Right atrium auricular region (tissue), 2 donors: ENCODE results near the gene IFRD2. TPM values are rescaled to one million over a fixed set of nuclear protein-coding genes. Genes with fewer than 3 reads are reported as not detected.

ENCODE experiments used
- DNase-seq: peaks from one replicate; pipeline ENCODE4 v3.0.0-alpha.2; 2019; ENCODE audit warnings: low spot score
- H3K27ac ChIP-seq, 2 donors: fragments of 200-600 bp; sonication (generic); 1 replicate in 1 of 2; 2 replicates in 1 of 2; pipeline ENCODE4 v1.5.1; 2016 to 2019
- H3K27me3 ChIP-seq, 2 donors: fragments of 200-600 bp; sonication (generic); one replicate each; pipeline versions ENCODE4 v1.5.1 to v1.6.0; 2017 to 2019
- H3K36me3 ChIP-seq: fragments of 200-600 bp; sonication (generic); one replicate; pipeline ENCODE4 v1.5.1; 2016
- H3K4me1 ChIP-seq, 2 donors: fragments of 200-600 bp; sonication (generic); one replicate each; pipeline versions ENCODE4 v1.5.1 to v1.6.0; 2017 to 2019
- H3K4me3 ChIP-seq, 2 donors: fragments of 200-600 bp; sonication (generic); 1 replicate in 1 of 2; 2 replicates in 1 of 2; pipeline ENCODE4 v1.5.1; 2017 to 2019; ENCODE audit warnings: mild to moderate bottlenecking in 1 of 2, moderate library complexity in 1 of 2
- H3K9me3 ChIP-seq, 2 donors: fragments of 200-600 bp; sonication (generic); one replicate each; pipeline ENCODE4 v1.5.1; 2019
- total RNA-seq, 2 donors: library from RNA; depleted of rRNA; stranded (reverse); fragments of >200 nt; gene quantifications; one replicate each; pipeline ENCODE4 v1.1.0, GENCODE V29; 2016
- TF ChIP-seq, protein P1 (sequence below), 2 donors: fragments of 200-600 bp; sonication (generic); IDR thresholded peaks; one replicate each; pipeline ENCODE4 v1.5.1; 2019; ENCODE audit warnings: antibody characterized with exemption in 2 of 2

Gene IFRD2
- total RNA-seq, 2 donors from 2014 or later: 51.0 to 58.5 TPM

DNA sequence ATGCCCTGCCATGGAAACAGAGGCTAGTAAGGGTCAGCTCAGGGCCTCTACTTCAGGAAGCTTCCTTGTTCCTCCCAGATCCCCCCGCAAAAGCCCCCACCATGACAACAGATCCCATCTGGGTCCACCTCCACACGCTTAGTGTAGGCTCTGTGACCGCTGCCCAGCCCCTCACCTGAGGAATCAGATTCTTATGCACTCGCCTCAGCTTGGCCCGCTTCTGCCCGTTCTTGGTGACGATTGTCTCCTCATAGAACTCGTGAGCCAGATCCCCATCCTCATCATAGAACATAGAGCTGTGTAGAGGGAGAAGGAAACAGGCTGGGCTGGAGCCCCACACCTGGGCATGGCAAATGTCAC lies 33.9 kb upstream of the IFRD2 start:
- Histone ChIP-seq H3K4me1 (peaks cover 0 to 66% of the 10 kb centered on the region in 2 donors), H3K27ac (peak overlapping the region in 1 of 2 donors; percentile 93), H3K27me3 (no peaks in the 10 kb centered on the region), H3K36me3 (peaks cover 29% of the 10 kb centered on the region), H3K9me3 (no peaks in the 10 kb centered on the region), H3K4me3 (no peak overlapping the region)
- TF ChIP-seq, protein P1, sequence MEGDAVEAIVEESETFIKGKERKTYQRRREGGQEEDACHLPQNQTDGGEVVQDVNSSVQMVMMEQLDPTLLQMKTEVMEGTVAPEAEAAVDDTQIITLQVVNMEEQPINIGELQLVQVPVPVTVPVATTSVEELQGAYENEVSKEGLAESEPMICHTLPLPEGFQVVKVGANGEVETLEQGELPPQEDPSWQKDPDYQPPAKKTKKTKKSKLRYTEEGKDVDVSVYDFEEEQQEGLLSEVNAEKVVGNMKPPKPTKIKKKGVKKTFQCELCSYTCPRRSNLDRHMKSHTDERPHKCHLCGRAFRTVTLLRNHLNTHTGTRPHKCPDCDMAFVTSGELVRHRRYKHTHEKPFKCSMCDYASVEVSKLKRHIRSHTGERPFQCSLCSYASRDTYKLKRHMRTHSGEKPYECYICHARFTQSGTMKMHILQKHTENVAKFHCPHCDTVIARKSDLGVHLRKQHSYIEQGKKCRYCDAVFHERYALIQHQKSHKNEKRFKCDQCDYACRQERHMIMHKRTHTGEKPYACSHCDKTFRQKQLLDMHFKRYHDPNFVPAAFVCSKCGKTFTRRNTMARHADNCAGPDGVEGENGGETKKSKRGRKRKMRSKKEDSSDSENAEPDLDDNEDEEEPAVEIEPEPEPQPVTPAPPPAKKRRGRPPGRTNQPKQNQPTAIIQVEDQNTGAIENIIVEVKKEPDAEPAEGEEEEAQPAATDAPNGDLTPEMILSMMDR (IDR thresholded peaks at IDR 0.05): no peak
- DNase-seq: no peak

DNA sequence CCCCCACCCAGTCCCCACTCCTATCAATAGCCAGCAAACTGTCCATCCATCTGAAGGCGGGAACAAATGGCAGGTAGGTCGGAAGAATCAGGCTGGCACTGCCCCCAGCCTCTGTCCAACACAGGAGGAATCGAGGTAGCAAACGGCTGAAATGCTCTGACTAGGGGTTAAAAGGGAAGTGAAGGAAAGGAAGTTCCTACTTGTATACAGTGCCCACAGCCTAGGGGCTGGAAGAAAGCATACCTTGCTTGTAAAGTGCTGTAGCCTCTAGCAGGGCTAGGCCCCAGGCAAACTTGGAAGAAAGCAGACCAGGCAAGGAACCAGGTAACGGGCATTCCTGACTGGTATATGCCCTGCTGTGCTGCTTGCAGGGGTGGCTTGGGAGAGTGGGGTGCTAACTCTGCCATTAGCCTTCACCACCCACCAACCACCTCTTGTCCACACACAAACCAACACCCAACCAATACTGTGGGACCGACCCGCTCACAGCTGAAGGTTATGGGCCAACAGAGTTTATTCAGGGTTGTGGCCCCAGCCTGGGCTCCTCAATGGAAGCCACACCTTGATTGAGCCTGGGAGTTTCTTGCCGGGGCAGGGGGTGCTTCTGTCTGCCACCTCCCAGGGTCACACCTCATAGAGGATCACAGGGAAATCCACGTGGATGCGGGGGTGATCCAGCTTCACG lies 33.4 kb upstream of the IFRD2 start:
- peak overlapping the region in 1 of 2 donors; percentile 93 for H3K27ac ChIP-seq
- H3K27me3 ChIP-seq: no peaks in the 10 kb centered on the region
- H3K4me3 ChIP-seq: no peak overlapping the region
- H3K36me3 ChIP-seq: peaks cover 24% of the 10 kb centered on the region
- TF ChIP-seq, protein P1 (IDR thresholded peaks at IDR 0.05): no peak
- DNase-seq: no peak
- H3K9me3 ChIP-seq: no peaks in the 10 kb centered on the region
- H3K4me1 ChIP-seq: peaks cover 0 to 66% of the 10 kb centered on the region in 2 donors

DNA sequence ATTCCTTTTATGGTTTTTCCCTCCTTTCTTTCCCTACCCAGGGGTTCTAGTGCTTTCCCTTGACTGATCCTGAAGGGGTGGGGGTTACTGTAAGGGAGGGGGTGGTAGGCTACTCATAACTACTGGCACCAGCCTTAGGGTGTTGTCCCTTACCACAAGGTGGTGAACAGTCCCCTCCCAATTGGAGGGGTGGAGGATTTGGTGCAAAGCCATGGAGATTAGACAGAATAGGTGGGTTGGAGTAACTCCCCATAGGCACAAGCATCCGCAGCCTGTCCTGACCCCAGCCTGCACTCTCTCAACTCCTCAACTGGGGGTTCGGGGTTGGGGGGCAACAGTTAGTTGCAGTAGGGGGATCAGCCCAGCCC lies 32.9 kb upstream of the IFRD2 start:
- H3K4me3 ChIP-seq: no peak overlapping the region
- peaks cover 18% of the 10 kb centered on the region for H3K36me3 ChIP-seq
- TF ChIP-seq, protein P1 (IDR thresholded peaks at IDR 0.05): no peak
- H3K4me1 ChIP-seq: peaks cover 0 to 71% of the 10 kb centered on the region in 2 donors
- no peak for DNase-seq
- H3K9me3 ChIP-seq: no peaks in the 10 kb centered on the region
- H3K27me3 ChIP-seq: no peaks in the 10 kb centered on the region
- peak overlapping the region; percentile 93 for H3K27ac ChIP-seq

DNA sequence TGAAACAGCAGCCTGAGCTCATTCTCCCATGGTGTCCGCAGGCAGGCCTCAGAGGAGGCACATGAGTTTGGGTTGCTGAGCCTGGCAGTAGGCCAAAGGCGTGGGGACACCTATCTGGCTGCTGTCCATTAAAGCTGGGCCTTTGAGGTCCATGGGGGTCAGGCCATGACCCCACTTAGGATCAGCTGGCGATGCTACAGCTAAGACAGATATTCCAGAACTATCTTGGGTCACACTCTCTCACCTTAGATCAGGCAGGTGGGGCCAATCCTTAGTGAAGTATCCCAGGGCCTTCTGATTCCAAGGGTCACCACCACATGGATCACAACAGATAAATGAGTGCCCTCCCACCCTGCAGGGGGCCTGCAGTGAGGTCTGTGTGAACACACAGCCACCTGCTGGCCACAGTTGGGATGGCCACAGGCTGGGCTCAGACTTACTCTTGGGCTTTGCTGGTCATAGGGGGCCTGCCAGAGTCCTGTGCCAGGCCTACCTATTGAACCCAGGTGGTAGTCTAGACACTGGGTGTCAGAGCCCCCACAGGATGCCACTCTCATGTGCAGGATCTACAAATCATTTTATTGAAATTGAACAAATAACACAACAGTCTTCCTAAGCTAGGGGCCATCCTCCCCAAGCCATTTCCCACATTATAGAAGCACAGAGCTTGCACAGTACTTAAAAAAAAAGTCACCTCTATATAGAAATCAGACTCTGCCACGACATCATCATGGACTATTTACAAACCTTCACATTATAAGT lies 32.3 kb upstream of the IFRD2 start:
- H3K36me3 ChIP-seq: peaks cover 13% of the 10 kb centered on the region
- H3K9me3 ChIP-seq: no peaks in the 10 kb centered on the region
- H3K4me1 ChIP-seq: peaks cover 0 to 77% of the 10 kb centered on the region in 2 donors
- peak overlapping the region; percentile 93 for H3K27ac ChIP-seq
- TF ChIP-seq, protein P1 (IDR thresholded peaks at IDR 0.05): peak; percentile 80 to 91
- DNase-seq: peak; percentile 76
- no peak overlapping the region for H3K4me3 ChIP-seq
- H3K27me3 ChIP-seq: no peaks in the 10 kb centered on the region

DNA sequence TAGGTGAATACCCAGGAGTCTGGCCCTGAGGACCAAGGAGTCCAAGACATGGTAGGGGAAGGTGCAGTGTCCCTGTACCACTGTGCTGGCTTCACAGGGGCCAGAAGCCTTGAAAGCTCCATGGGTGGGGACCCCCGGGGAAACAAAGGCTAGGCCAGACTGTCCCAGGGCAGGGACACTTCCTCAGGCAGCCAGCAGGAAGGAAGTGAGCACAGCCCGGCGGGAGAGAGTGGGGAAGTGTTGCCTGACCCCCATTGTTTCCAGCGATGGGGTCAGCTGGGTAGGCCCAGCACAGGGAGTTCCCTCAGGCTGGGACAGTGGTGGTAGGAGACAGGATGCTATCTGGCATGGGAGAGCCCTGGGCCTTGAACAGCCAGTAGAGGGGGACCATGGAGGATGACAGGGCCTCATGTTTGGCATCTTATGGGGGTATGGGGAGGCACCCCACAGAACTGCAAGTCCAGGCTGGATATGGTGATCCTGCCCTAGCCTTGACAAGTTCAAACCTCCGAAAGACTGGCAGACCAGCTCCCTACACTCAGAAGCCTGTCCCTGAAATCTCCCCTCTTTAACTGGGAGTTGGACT lies 31.5 kb upstream of the IFRD2 start:
- Histone ChIP-seq H3K4me1 (peaks cover 0 to 80% of the 10 kb centered on the region in 2 donors), H3K4me3 (no peak overlapping the region), H3K27ac (peak overlapping the region; percentile 93)

More for the DNA sequence above, 31.5 kb upstream of the IFRD2 start:
- Histone ChIP-seq H3K36me3 (peaks cover 13% of the 10 kb centered on the region), H3K9me3 (no peaks in the 10 kb centered on the region), H3K27me3 (no peaks in the 10 kb centered on the region)
- DNase-seq: peak; percentile 75
- TF ChIP-seq, protein P1 (IDR thresholded peaks at IDR 0.05): no peak
